GM23338 (cell line): ENCODE measurements around the gene RXFP1. TPM values are rescaled to one million over a fixed set of nuclear protein-coding genes. Genes with fewer than 3 reads are reported as not detected.

Experiments used
- ATAC-seq: fragments of 200-7000 bp; cut with Tn5 transposase; 3 replicates; pipeline ENCODE4 v1.9.1; 2020
- DNase-seq: peaks from one replicate; pipeline ENCODE4 v3.0.0-alpha.2; 2015; ENCODE audit warnings: low spot score
- H2AFZ ChIP-seq: fragments of 200-600 bp; sonication (generic); 2 replicates; pipeline ENCODE4 v1.8.0; 2016; ENCODE audit warnings: antibody characterized with exemption, mild to moderate bottlenecking, moderate library complexity
- H3F3A ChIP-seq: fragments of 200-600 bp; sonication (generic); replicated peaks from 2 replicates; pipeline ENCODE4 v1.8.0; 2017; ENCODE audit warnings: antibody characterized with exemption, mixed run types, low read depth
- H3K27ac ChIP-seq: fragments of 200-600 bp; sonication (generic); 2 replicates; pipeline ENCODE4 v1.6.1; 2016; ENCODE audit warnings: low read depth
- H3K27me3 ChIP-seq: fragments of 200-600 bp; sonication (generic); 2 replicates; pipeline ENCODE4 v1.8.0; 2016; ENCODE audit warnings: mild to moderate bottlenecking, mixed run types, moderate library complexity; ENCODE audit not compliant: insufficient read depth
- H3K36me3 ChIP-seq: fragments of 200-600 bp; sonication (generic); 2 replicates; pipeline ENCODE4 v1.8.0; 2016; ENCODE audit warnings: mild to moderate bottlenecking; ENCODE audit not compliant: insufficient read depth
- H3K4me1 ChIP-seq: fragments of 200-600 bp; sonication (generic); 2 replicates; pipeline ENCODE4 v1.8.0; 2016; ENCODE audit warnings: mild to moderate bottlenecking, moderate library complexity; ENCODE audit not compliant: insufficient read depth
- H3K4me2 ChIP-seq: fragments of 200-600 bp; sonication (generic); 2 replicates; pipeline ENCODE4 v1.7.1; 2017; ENCODE audit warnings: mixed run types
- H3K4me3 ChIP-seq: fragments of 200-600 bp; sonication (generic); 2 replicates; pipeline ENCODE4 v1.6.1; 2016; ENCODE audit warnings: mixed run types
- H3K79me2 ChIP-seq: fragments of 200-600 bp; sonication (generic); replicated peaks from 2 replicates; pipeline ENCODE4 v1.8.0; 2017; ENCODE audit warnings: mild to moderate bottlenecking; ENCODE audit not compliant: insufficient read depth
- H3K9me2 ChIP-seq: fragments of 200-600 bp; sonication (generic); 2 replicates; pipeline ENCODE4 v1.8.0; 2017; ENCODE audit not compliant: insufficient read depth
- H4K20me1 ChIP-seq: fragments of 200-600 bp; sonication (generic); replicated peaks from 2 replicates; pipeline ENCODE4 v1.8.0; 2017; ENCODE audit warnings: mild to moderate bottlenecking; ENCODE audit not compliant: insufficient read depth
- H3K27ac Mint-ChIP-seq: 2 replicates; pipeline ENCODE4 v1.8.0; 2020; ENCODE audit warnings: inconsistent platforms, mild to moderate bottlenecking, moderate library complexity, mixed read lengths
- H3K27me3 Mint-ChIP-seq: 3 replicates; pipeline ENCODE4 v1.8.0; 2022; ENCODE audit warnings: low read depth, mild to moderate bottlenecking, moderate library complexity, mixed read lengths, inconsistent platforms; ENCODE audit not compliant: insufficient read depth, poor library complexity
- H3K36me3 Mint-ChIP-seq: 3 replicates; pipeline ENCODE4 v1.8.0; 2021; ENCODE audit warnings: low read depth, mild to moderate bottlenecking, inconsistent platforms, moderate library complexity, mixed read lengths
- H3K4me1 Mint-ChIP-seq: 3 replicates; pipeline ENCODE4 v1.8.0; 2020; ENCODE audit warnings: mild to moderate bottlenecking, inconsistent platforms, mixed read lengths
- H3K4me3 Mint-ChIP-seq: 3 replicates; pipeline ENCODE4 v1.8.0; 2021; ENCODE audit warnings: moderate library complexity, mild to moderate bottlenecking, inconsistent platforms, mixed read lengths
- H3K9me3 Mint-ChIP-seq: 3 replicates; pipeline ENCODE4 v1.8.0; 2020; ENCODE audit warnings: moderate library complexity, mild to moderate bottlenecking, inconsistent platforms, mixed read lengths
- CREB1 ChIP-seq: fragments of 250-450 bp; sonication (Bioruptor Pico); IDR thresholded peaks from 2 replicates; pipeline ENCODE4 v1.5.0; 2020; ENCODE audit warnings: low read depth, mild to moderate bottlenecking, moderate library complexity
- CTCF ChIP-seq, 2 experiments: fragments of 200-600 bp in 1 of 2; sonication (generic) in 1 of 2; conservative IDR thresholded peaks; 2 replicates each; pipeline versions ENCODE4 v1.5.1 to v1.6.1; 2016 to 2017; ENCODE audit warnings: antibody characterized with exemption in 2 of 2, low read depth in 2 of 2, mild to moderate bottlenecking in 2 of 2, moderate library complexity in 1 of 2
- ETS1 ChIP-seq: IDR thresholded peaks from 2 replicates; pipeline ENCODE4 v1.6.1; 2016; ENCODE audit warnings: antibody characterized with exemption
- EZH2 ChIP-seq: fragments of 200-600 bp; sonication (generic); IDR thresholded peaks from one replicate; pipeline ENCODE4 v1.8.0; 2017; ENCODE audit warnings: antibody characterized with exemption, mild to moderate bottlenecking, low read depth; ENCODE audit not compliant: unreplicated experiment
- EZH2phosphoT487 ChIP-seq: fragments of 200-600 bp; sonication (generic); IDR thresholded peaks from one replicate; pipeline ENCODE4 v1.8.1; 2018; ENCODE audit warnings: antibody characterized with exemption; ENCODE audit not compliant: unreplicated experiment
- JUNB ChIP-seq: IDR thresholded peaks from one replicate; pipeline ENCODE4 v1.6.1; 2016; ENCODE audit warnings: antibody characterized with exemption; ENCODE audit not compliant: unreplicated experiment
- NANOG ChIP-seq: IDR thresholded peaks from 2 replicates; pipeline ENCODE4 v1.6.1; 2016; ENCODE audit warnings: antibody characterized with exemption, borderline replicate concordance
- POLR2AphosphoS5 ChIP-seq: IDR thresholded peaks from 2 replicates; pipeline ENCODE4 v1.6.1; 2016; ENCODE audit warnings: antibody characterized with exemption, low read depth
- REST ChIP-seq: IDR thresholded peaks from one replicate; pipeline ENCODE4 v1.6.1; 2018; ENCODE audit warnings: antibody characterized with exemption; ENCODE audit not compliant: unreplicated experiment
- STAT1 ChIP-seq: IDR thresholded peaks from one replicate; pipeline ENCODE4 v1.6.1; 2016; ENCODE audit warnings: antibody characterized with exemption; ENCODE audit not compliant: unreplicated experiment
- ZNF114 ChIP-seq: fragments of 250-450 bp; sonication (Bioruptor Pico); IDR thresholded peaks from 2 replicates; pipeline ENCODE4 v1.5.0; 2020; ENCODE audit warnings: mild to moderate bottlenecking, moderate library complexity
- ZNF331 ChIP-seq: fragments of 250-450 bp; sonication (Bioruptor Pico); IDR thresholded peaks from 2 replicates; pipeline ENCODE4 v1.5.0; 2020; ENCODE audit warnings: low read depth, mild to moderate bottlenecking, moderate library complexity
- ZNF462 ChIP-seq: fragments of 250-450 bp; sonication (Bioruptor Pico); IDR thresholded peaks from 2 replicates; pipeline ENCODE4 v1.5.0; 2020; ENCODE audit warnings: mild to moderate bottlenecking, moderate library complexity
- polyA plus RNA-seq: library from polyadenylated mRNA; unstranded; fragments of >200 nt; fragmentation: Nextera tagmentation; extraction: Ambion mirVana; gene quantifications from 2 replicates; pipeline ENCODE4 v1.2.1, GENCODE V29; 2016
- total RNA-seq: library from RNA; depleted of rRNA; stranded (reverse); fragments of >200 nt; shearing (Covaris generic); gene quantifications from 2 replicates; pipeline ENCODE4 v1.2.3, GENCODE V29; 2014

RXFP1 gene
- total and polyA plus RNA-seq, 2 experiments from 2014 or later = 0.63 TPM; not detected in 1

GRCh38 chr4:158604369-158604768, 82.7 kb downstream of the RXFP1 start:
- Mint-ChIP-seq H3K4me1 (no peaks in the 10 kb centered on the region), H3K4me3 (no peak overlapping the region), H3K27me3 (no peaks in the 10 kb centered on the region), H3K9me3 (no peaks in the 10 kb centered on the region), H3K36me3 (no peaks in the 10 kb centered on the region), H3K27ac (no peak overlapping the region)
- H3K27ac ChIP-seq = no peak overlapping the region
- TF ChIP-seq NANOG = no peak
- no peak for TF ChIP-seq EZH2phosphoT487
- TF ChIP-seq JUNB = no peak
- no peak for TF ChIP-seq POLR2AphosphoS5
- no peak for TF ChIP-seq ZNF462 (CRISPR knock-in tag)
- TF ChIP-seq REST = no peak
- no peak for TF ChIP-seq CTCF (conservative IDR thresholded peaks at IDR 0.05; ENCODE audit: low read depth in 2 of 2)
- no peak for TF ChIP-seq STAT1
- TF ChIP-seq EZH2 = no peak
- TF ChIP-seq ZNF114 (CRISPR knock-in tag) = no peak
- TF ChIP-seq CREB1 (CRISPR knock-in tag) = no peak
- no peak for TF ChIP-seq ZNF331 (CRISPR knock-in tag)
- TF ChIP-seq ETS1 = no peak
- H4K20me1 ChIP-seq = no peaks in the 10 kb centered on the region
- no peaks in the 10 kb centered on the region for H3K36me3 ChIP-seq
- H3F3A ChIP-seq = no peaks in the 10 kb centered on the region
- H3K4me1 ChIP-seq = no peaks in the 10 kb centered on the region
- DNase-seq (no peak), ATAC-seq (no peak)
- H3K4me2 ChIP-seq = no peak overlapping the region
- no peaks in the 10 kb centered on the region for H3K9me2 ChIP-seq
- no peak overlapping the region for H2AFZ ChIP-seq
- no peaks in the 10 kb centered on the region for H3K27me3 ChIP-seq
- H3K4me3 ChIP-seq = no peak overlapping the region
- H3K79me2 ChIP-seq = no peaks in the 10 kb centered on the region
